HL-60 (cell line): Measurements from ENCODE around the gene MPND.

Experiments
- DNase-seq, 2 experiments: peaks; one replicate each; pipeline ENCODE4 v3.0.0-alpha.2; 2010 to 2020; ENCODE audit warnings: low read depth in 1 of 2, low spot score in 1 of 2
- H3K27ac ChIP-seq: fragments of 250-450 bp; sonication (Bioruptor Pico); replicated peaks from 2 replicates; pipeline ENCODE4 v1.5.1; 2020; ENCODE audit warnings: mild to moderate bottlenecking, moderate library complexity
- H3K27me3 ChIP-seq: fragments of 250-450 bp; sonication (Bioruptor Pico); 2 replicates; pipeline ENCODE4 v1.5.1; 2021; ENCODE audit warnings: mild to moderate bottlenecking, moderate library complexity; ENCODE audit not compliant: insufficient read depth, poor library complexity, severe bottlenecking
- H3K4me3 ChIP-seq: replicated peaks from 2 replicates; pipeline ENCODE4 v1.5.1; 2011; ENCODE audit warnings: mild to moderate bottlenecking, control low read depth, low read length; ENCODE audit not compliant: insufficient read depth
- CTCF ChIP-seq: IDR thresholded peaks from one replicate; pipeline ENCODE4 v1.5.1; 2011; ENCODE audit warnings: low read length, control low read depth, inconsistent platforms; ENCODE audit not compliant: insufficient read depth
- GABPA ChIP-seq: IDR thresholded peaks from 2 replicates; pipeline ENCODE4 v1.6.1; 2012; ENCODE audit warnings: low read depth
- POLR2AphosphoS5 ChIP-seq: IDR thresholded peaks from 2 replicates; pipeline ENCODE4 v1.6.1; 2012; ENCODE audit warnings: low read depth
- REST ChIP-seq: IDR thresholded peaks from 2 replicates; pipeline ENCODE4 v1.6.1; 2012; ENCODE audit warnings: low read depth; ENCODE audit not compliant: insufficient replicate concordance
- SPI1 ChIP-seq: IDR thresholded peaks from 2 replicates; pipeline ENCODE4 v1.6.1; 2012; ENCODE audit warnings: low read depth, mild to moderate bottlenecking, borderline replicate concordance
- long read RNA-seq: library from polyadenylated mRNA; unstranded; transcript quantifications from one replicate; pipeline ENCODE4 v2.0.0, GENCODE V29; 2020

MPND gene, protein sequence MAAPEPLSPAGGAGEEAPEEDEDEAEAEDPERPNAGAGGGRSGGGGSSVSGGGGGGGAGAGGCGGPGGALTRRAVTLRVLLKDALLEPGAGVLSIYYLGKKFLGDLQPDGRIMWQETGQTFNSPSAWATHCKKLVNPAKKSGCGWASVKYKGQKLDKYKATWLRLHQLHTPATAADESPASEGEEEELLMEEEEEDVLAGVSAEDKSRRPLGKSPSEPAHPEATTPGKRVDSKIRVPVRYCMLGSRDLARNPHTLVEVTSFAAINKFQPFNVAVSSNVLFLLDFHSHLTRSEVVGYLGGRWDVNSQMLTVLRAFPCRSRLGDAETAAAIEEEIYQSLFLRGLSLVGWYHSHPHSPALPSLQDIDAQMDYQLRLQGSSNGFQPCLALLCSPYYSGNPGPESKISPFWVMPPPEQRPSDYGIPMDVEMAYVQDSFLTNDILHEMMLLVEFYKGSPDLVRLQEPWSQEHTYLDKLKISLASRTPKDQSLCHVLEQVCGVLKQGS
- long read RNA-seq, result 0 reads

GRCh38 chr19:4343370-4344307, at the start of gene MPND:
TSS of gene MPND (plus strand) at chr19:4343562. CDS start at chr19:4343594, 32 bp downstream.
- H3K27me3 ChIP-seq, result peaks cover 5% of the 10 kb centered on the region
- TF ChIP-seq REST (peak; percentile 45), SPI1 (no peak)
- H3K4me3 ChIP-seq, result peak within 1 kb of the TSS; percentile 49
- DNase-seq, result peak; percentile 61 to 76
- H3K27ac ChIP-seq, result peak within 1 kb of the TSS; percentile 27; the same call in 1 of the 2 replicates

DNA sequence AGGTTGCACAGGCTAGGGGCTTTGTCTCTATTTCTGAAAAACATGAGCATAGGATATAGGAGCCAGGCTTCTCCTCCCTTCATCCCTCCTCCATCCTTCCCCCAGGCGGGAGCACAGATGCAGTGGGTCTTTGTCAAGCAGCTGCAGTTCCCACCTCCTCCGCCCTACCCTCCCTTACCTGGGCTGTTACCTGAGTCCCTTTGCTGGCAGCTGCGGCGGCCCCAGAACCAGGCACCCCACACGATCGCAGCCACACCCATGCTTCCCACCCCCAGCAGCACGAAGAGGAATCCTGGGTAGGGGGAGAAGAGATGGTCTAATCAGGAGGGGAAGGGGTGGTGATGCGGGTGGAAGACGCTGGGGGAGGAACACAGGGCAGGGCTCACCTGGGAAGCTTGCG, 49.0 kb upstream of the MPND start:
- no peak overlapping the region for H3K4me3 ChIP-seq
- no peak overlapping the region for H3K27ac ChIP-seq
- TF ChIP-seq REST (no peak), POLR2AphosphoS5 (no peak), SPI1 (no peak), GABPA (no peak), CTCF (no peak)
- no peaks in the 10 kb centered on the region for H3K27me3 ChIP-seq
- DNase-seq, result no peak

DNA sequence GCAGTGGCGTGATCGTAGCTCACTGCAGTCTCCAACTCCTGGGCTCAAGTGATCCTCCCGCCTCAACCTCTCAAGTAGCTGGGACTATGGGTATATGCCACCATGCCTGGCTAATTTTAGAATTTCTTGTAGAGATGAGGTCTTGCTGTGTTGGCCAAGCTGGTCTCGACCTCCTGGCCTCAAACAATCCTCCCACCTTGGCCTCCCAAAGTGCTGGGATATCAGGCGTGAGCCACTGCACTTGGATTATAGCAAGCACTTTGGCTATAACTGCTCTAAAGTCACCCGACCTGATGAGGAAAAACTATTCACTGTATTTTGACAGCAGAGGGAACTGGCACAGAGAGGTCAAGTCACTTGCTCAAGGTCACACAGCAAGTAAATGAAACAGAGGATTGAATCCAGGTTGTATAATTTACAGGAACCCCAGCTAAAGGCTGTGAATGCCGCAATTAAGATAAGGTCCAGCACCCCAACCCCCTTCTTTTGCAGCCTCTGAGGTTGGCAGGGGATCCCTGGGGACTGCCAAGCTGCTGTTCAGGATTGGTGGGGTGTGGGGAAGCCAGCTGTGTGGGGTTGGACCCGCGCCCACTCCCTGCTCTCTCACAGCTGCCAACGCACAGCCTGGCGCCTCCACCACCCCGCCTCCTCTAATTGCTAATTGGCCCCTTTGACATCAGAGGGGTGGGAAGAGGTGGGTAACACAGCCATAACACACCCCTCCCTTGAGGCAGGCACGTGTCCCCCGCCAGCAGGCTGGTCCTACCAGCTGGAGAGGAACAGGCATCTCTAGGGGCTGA, 47.2 kb upstream of the MPND start:
- no peak overlapping the region for H3K27ac ChIP-seq
- no peak for DNase-seq
- TF ChIP-seq GABPA, result no peak
- TF ChIP-seq CTCF, result no peak
- TF ChIP-seq SPI1, result no peak
- TF ChIP-seq REST, result no peak
- TF ChIP-seq POLR2AphosphoS5, result no peak
- H3K4me3 ChIP-seq, result no peak overlapping the region
- H3K27me3 ChIP-seq, result no peaks in the 10 kb centered on the region
